Measurements from ENCODE around the gene PLXNA2.

- TF ChIP-seq, protein P1, sequence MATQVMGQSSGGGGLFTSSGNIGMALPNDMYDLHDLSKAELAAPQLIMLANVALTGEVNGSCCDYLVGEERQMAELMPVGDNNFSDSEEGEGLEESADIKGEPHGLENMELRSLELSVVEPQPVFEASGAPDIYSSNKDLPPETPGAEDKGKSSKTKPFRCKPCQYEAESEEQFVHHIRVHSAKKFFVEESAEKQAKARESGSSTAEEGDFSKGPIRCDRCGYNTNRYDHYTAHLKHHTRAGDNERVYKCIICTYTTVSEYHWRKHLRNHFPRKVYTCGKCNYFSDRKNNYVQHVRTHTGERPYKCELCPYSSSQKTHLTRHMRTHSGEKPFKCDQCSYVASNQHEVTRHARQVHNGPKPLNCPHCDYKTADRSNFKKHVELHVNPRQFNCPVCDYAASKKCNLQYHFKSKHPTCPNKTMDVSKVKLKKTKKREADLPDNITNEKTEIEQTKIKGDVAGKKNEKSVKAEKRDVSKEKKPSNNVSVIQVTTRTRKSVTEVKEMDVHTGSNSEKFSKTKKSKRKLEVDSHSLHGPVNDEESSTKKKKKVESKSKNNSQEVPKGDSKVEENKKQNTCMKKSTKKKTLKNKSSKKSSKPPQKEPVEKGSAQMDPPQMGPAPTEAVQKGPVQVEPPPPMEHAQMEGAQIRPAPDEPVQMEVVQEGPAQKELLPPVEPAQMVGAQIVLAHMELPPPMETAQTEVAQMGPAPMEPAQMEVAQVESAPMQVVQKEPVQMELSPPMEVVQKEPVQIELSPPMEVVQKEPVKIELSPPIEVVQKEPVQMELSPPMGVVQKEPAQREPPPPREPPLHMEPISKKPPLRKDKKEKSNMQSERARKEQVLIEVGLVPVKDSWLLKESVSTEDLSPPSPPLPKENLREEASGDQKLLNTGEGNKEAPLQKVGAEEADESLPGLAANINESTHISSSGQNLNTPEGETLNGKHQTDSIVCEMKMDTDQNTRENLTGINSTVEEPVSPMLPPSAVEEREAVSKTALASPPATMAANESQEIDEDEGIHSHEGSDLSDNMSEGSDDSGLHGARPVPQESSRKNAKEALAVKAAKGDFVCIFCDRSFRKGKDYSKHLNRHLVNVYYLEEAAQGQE (IDR thresholded peaks at IDR 0.05; ENCODE audit: insufficient read depth in 1 of 2, low read depth in 2 of 2, low read length in 2 of 2) = no peak
- TF ChIP-seq POLR2AphosphoS5 (IDR thresholded peaks at IDR 0.05; ENCODE audit: low read depth, low read length) = no peak
- TF ChIP-seq TAF1 (IDR thresholded peaks at IDR 0.05; ENCODE audit: borderline replicate concordance, insufficient read depth, low read length) = no peak
- TF ChIP-seq SIN3A (IDR thresholded peaks at IDR 0.05; ENCODE audit: borderline replicate concordance, insufficient read depth, low read length) = no peak
Observed at GRCh38 chr1:208231881-208232661, 12.1 kb downstream of the PLXNA2 start.
